ENCODE data around the gene FGF14.

GRCh38 chr13:102039264-102039663, 362.6 kb downstream of the FGF14 start:
- TF ChIP-seq CTCF (IDR thresholded peaks at IDR 0.05; ENCODE audit: low read depth, low read length), result no peak
- TF ChIP-seq EZH2phosphoT487 (IDR thresholded peaks at IDR 0.05; ENCODE audit: low read depth), result no peak
